Measurements from ENCODE around the gene GRPEL1.
"Not testable (repeated sequence)": the region's sequence is repeated elsewhere in the genome, so short reads cannot be mapped to it uniquely, and the experiment has no call there.

GRPEL1 gene

GRCh38 chr4:7067452-7068278 is at the start of gene GRPEL1:
GRPEL1 (minus strand) TSS chr4:7068064; CDS start chr4:7068032, 32 bp downstream.
- DNase-seq, result peak; percentile 96

GRCh38 chr4:7116705-7117104 is 48.8 kb upstream of the GRPEL1 start:
- no peak for DNase-seq

GRCh38 chr4:7115557-7116340 is 47.9 kb upstream of the GRPEL1 start:
- no peak for DNase-seq

GRCh38 chr4:7112656-7113055 is 44.8 kb upstream of the GRPEL1 start:
- no peak for DNase-seq

- no peak for DNase-seq
Measured at GRCh38 chr4:7111441-7111840, 43.6 kb upstream of the GRPEL1 start.

- no peak for DNase-seq
Measured at GRCh38 chr4:7110546-7110945, 42.7 kb upstream of the GRPEL1 start.

- DNase-seq, result no peak
Measured at GRCh38 chr4:7109169-7109568, 41.3 kb upstream of the GRPEL1 start.

- no peak for DNase-seq
Measured at GRCh38 chr4:7108660-7109059, 40.8 kb upstream of the GRPEL1 start.

- DNase-seq, result no peak
Measured at GRCh38 chr4:7108046-7108625, 40.3 kb upstream of the GRPEL1 start.

- no peak for DNase-seq
Measured at GRCh38 chr4:7107166-7107905, 39.5 kb upstream of the GRPEL1 start.

- DNase-seq, result peak; percentile 0
Measured at GRCh38 chr4:7105276-7105675, 37.4 kb upstream of the GRPEL1 start.

GRCh38 chr4:7104366-7105031 is 36.6 kb upstream of the GRPEL1 start:
- DNase-seq, result no peak

GRCh38 chr4:7103607-7104365 is 35.9 kb upstream of the GRPEL1 start:
- peak; percentile 33 for DNase-seq

GRCh38 chr4:7103031-7103606 is 35.3 kb upstream of the GRPEL1 start:
- peak; percentile 56 for DNase-seq

GRCh38 chr4:7102516-7102909 is 34.6 kb upstream of the GRPEL1 start:
- DNase-seq, result not testable (repeated sequence)

- peak; percentile 37 for DNase-seq
Measured at GRCh38 chr4:7101692-7102515, 34.0 kb upstream of the GRPEL1 start.

GRCh38 chr4:7096236-7096635 is 28.4 kb upstream of the GRPEL1 start:
- DNase-seq, result no peak

- DNase-seq, result no peak
Measured at GRCh38 chr4:7095611-7096155, 27.8 kb upstream of the GRPEL1 start.

- DNase-seq, result no peak
Measured at GRCh38 chr4:7094916-7095315, 27.1 kb upstream of the GRPEL1 start.

GRCh38 chr4:7092026-7092425 is 24.2 kb upstream of the GRPEL1 start:
- DNase-seq, result no peak
